GM12878 (cell line): ENCODE data around the gene CHMP4B. TPM values are rescaled to one million over a fixed set of nuclear protein-coding genes. Genes with fewer than 3 reads are reported as not detected.

Experiments used
- CHD2 ChIP-seq: IDR thresholded peaks from 2 replicates; pipeline ENCODE4 v1.6.1; 2011; ENCODE audit warnings: low read depth, low read length, improper control_type of control experiment, borderline replicate concordance
- CUX1 ChIP-seq: IDR thresholded peaks from 2 replicates; pipeline ENCODE4 v1.6.1; 2012; ENCODE audit warnings: improper control_type of control experiment, low read depth, low read length; ENCODE audit not compliant: insufficient replicate concordance
- IRF3 ChIP-seq: fragments of 450-650 bp; IDR thresholded peaks from 2 replicates; pipeline ENCODE4 v1.6.1; 2014; ENCODE audit warnings: mild to moderate bottlenecking
- KAT2A ChIP-seq: conservative IDR thresholded peaks from 2 replicates; pipeline ENCODE4 v1.6.1; 2011; ENCODE audit warnings: low read depth, low read length; ENCODE audit not compliant: control insufficient read depth
- MAX ChIP-seq: IDR thresholded peaks from 2 replicates; pipeline ENCODE4 v1.6.1; 2012; ENCODE audit warnings: low read depth, low read length, improper control_type of control experiment
- MEF2A ChIP-seq: IDR thresholded peaks from 2 replicates; pipeline ENCODE4 v1.6.1; 2011; ENCODE audit warnings: low read depth, mild to moderate bottlenecking, low read length, moderate library complexity; ENCODE audit not compliant: insufficient read depth
- MEF2B ChIP-seq: fragments of 450-650 bp; IDR thresholded peaks from 2 replicates; pipeline ENCODE4 v1.6.1; 2018; ENCODE audit warnings: mild to moderate bottlenecking, moderate library complexity; ENCODE audit not compliant: partially characterized antibody, poor library complexity, severe bottlenecking
- MXI1 ChIP-seq: fragments of 150-350 bp; IDR thresholded peaks from 2 replicates; pipeline ENCODE4 v1.6.1; 2011; ENCODE audit warnings: low read depth, mild to moderate bottlenecking, inconsistent platforms, low read length, improper control_type of control experiment
- NR2C1 ChIP-seq: fragments of 450-650 bp; IDR thresholded peaks from 2 replicates; pipeline ENCODE4 v1.6.1; 2017; ENCODE audit warnings: antibody characterized with exemption, mild to moderate bottlenecking, moderate library complexity
- NR2F1 ChIP-seq: fragments of 450-650 bp; conservative IDR thresholded peaks from 2 replicates; pipeline ENCODE4 v1.6.1; 2017; ENCODE audit warnings: mild to moderate bottlenecking
- NRF1 ChIP-seq: conservative IDR thresholded peaks from 2 replicates; pipeline ENCODE4 v1.6.1; 2011; ENCODE audit warnings: mild to moderate bottlenecking, low read depth, low read length, improper control_type of control experiment
- SRF ChIP-seq, 2 experiments: IDR thresholded peaks; 2 replicates each; pipeline ENCODE4 v1.6.1; 2011; ENCODE audit warnings: low read depth in 2 of 2, low read length in 2 of 2, mild to moderate bottlenecking in 1 of 2, moderate library complexity in 1 of 2
- SUZ12 ChIP-seq: fragments of 200-600 bp; sonication (generic); IDR thresholded peaks from one replicate; pipeline ENCODE4 v1.6.1; 2018; ENCODE audit warnings: antibody characterized with exemption, mild to moderate bottlenecking; ENCODE audit not compliant: unreplicated experiment
- TBL1XR1 ChIP-seq: IDR thresholded peaks from 2 replicates; pipeline ENCODE4 v1.6.1; 2012; ENCODE audit warnings: low read depth, low read length, improper control_type of control experiment
- YY1 ChIP-seq: IDR thresholded peaks from 2 replicates; pipeline ENCODE4 v1.6.1; 2011; ENCODE audit warnings: low read depth, mild to moderate bottlenecking, low read length
- ZBTB40 ChIP-seq: fragments of 450-650 bp; IDR thresholded peaks from 2 replicates; pipeline ENCODE4 v1.6.1; 2016; ENCODE audit warnings: mild to moderate bottlenecking, moderate library complexity, borderline replicate concordance
- ZNF274 ChIP-seq: IDR thresholded peaks from one replicate; pipeline ENCODE4 v1.8.0; 2011; ENCODE audit not compliant: insufficient read length, insufficient read depth
- polyA plus RNA-seq, 11 experiments: library from polyadenylated mRNA; depleted of rRNA in 4 of 11; unstranded in 6 of 11; stranded (reverse) in 5 of 11; fragments of >200 nt; fragmentation: Nextera tagmentation in 4 of 11; fragmentation: Illumina TruSeq in 1 of 11; extraction: Ambion mirVana in 4 of 11; extraction: Trizol in 1 of 11; gene quantifications; 1 replicate in 1 of 11; 2 replicates in 10 of 11; pipeline versions ENCODE4 v1.2.1 to v1.2.3, GENCODE V29; 2011 to 2016; ENCODE audit warnings: inconsistent platforms in 2 of 11, missing spikeins in 2 of 11, low read depth in 1 of 11
- total RNA-seq, 4 experiments: library from RNA; depleted of rRNA in 3 of 4; stranded (reverse); fragments of >200 nt in 3 of 4; fragmentation: Illumina TruSeq in 1 of 4; extraction: Trizol in 1 of 4; gene quantifications; 2 replicates each; pipeline versions ENCODE4 v1.2.1 to v1.2.3, GENCODE V29; 2013 to 2021

The CHMP4B gene
- total and polyA plus RNA-seq, 10 of the 15 experiments (the other 5 are each of a cell fraction or from before 2014, with no cell fraction given), result 4.2 to 118 (median 49.6) TPM

GRCh38 chr20:33810885-33811775 lies at the start of gene CHMP4B (continued):
- TF ChIP-seq ZBTB40, result peak; percentile 92
- TF ChIP-seq NR2C1, result peak; percentile 100
- TF ChIP-seq NR2F1, result peak; percentile 88
- no peak for TF ChIP-seq SUZ12
- TF ChIP-seq KAT2A, result no peak
- TF ChIP-seq MAX, result peak; percentile 33; the same call in 1 of the 2 replicates
- TF ChIP-seq SRF (IDR thresholded peaks at IDR 0.05; ENCODE audit: low read depth in 2 of 2, low read length in 2 of 2), result peak in 1 of 2 experiments; percentile 84; a peak in 2 of 4 replicates
- peak; percentile 95 for TF ChIP-seq CHD2
- peak; percentile 72 for TF ChIP-seq YY1
- 0 out of 2 replicates have a peak, but pooled peaks have one; percentile 26 for TF ChIP-seq IRF3
- TF ChIP-seq CUX1, result no peak
- TF ChIP-seq TBL1XR1, result peak; percentile 97
- TF ChIP-seq ZNF274, result no peak
- TF ChIP-seq MEF2B, result no peak
- TF ChIP-seq MEF2A, result no peak
- no peak; the same call in 1 of the 2 replicates for TF ChIP-seq MXI1
- no peak for TF ChIP-seq NRF1
